HCT116 (cell line): ENCODE measurements around the gene EIF2B4. TPM values are rescaled to one million over a fixed set of nuclear protein-coding genes. Genes with fewer than 3 reads are reported as not detected.

Experiments used
- ATAC-seq: fragments of 200-7000 bp; cut with Tn5 transposase; 2 replicates; pipeline ENCODE4 v1.9.1; 2020; ENCODE audit warnings: mild to moderate bottlenecking, moderate library complexity
- BruUV-seq: library from RNA; stranded (reverse); fragments of 400-500 nt; replicated peaks from 2 replicates; lab custom pipeline; 2021; lab: Mats Ljungman, UMichigan
- CTCF ChIA-PET: fragments of 300-600 bp; sonication (Branson Sonifier 250); formaldehyde crosslinking; loops from one replicate; lab custom pipeline; 2021; ENCODE audit warnings: antibody characterized with exemption; lab: Charles Lee
- POLR2A ChIA-PET: fragments of 300-600, 350-600 bp; sonication (Branson Sonifier 250); formaldehyde crosslinking; loops from one replicate; lab custom pipeline; 2021; ENCODE audit warnings: antibody characterized with exemption; lab: Charles Lee
- RAD21 ChIA-PET, 2 experiments: fragments of 300-600 bp; sonication (Branson Sonifier 250); formaldehyde crosslinking; loops; one replicate each; lab custom pipeline; 2023; ENCODE audit warnings: low total read pairs in 2 of 2; ENCODE audit not compliant: uncharacterized antibody in 2 of 2, unreplicated experiment in 2 of 2, low non-redundant PET in 1 of 2; lab: Charles Lee
- DNase-seq: peaks from one replicate; pipeline ENCODE4 v3.0.0-alpha.2; 2010; ENCODE audit warnings: low read depth, low spot score
- H2AFZ ChIP-seq: fragments of 200-600 bp; shearing (Covaris generic), sonication (generic); 2 replicates; pipeline ENCODE4 v1.6.1; 2017; ENCODE audit warnings: low read depth, mixed run types, mixed read lengths, antibody characterized with exemption, low read length; ENCODE audit not compliant: poor library complexity, severe bottlenecking
- H3K27ac ChIP-seq: 2 replicates; pipeline ENCODE4 v1.5.1; 2012; ENCODE audit warnings: low read depth, low read length
- H3K27me3 ChIP-seq: fragments of 200-600 bp; sonication (generic); 2 replicates; pipeline ENCODE4 v1.6.1; 2016; ENCODE audit warnings: mixed run types, low read length, mixed read lengths; ENCODE audit not compliant: insufficient read depth
- H3K36me3 ChIP-seq, 2 experiments: fragments of 200-500 bp in 1 of 2; fragments of 200-600 bp in 1 of 2; sonication (Bioruptor generic) in 1 of 2; sonication (generic) in 1 of 2; 2 replicates each; pipeline versions ENCODE4 v1.5.1 to v1.6.1; 2014 to 2016; ENCODE audit warnings: low read length in 2 of 2, inconsistent platforms in 1 of 2, mixed read lengths in 1 of 2, mixed run types in 1 of 2; ENCODE audit not compliant: insufficient read depth in 2 of 2, control insufficient read depth in 1 of 2
- H3K4me1 ChIP-seq, 2 experiments: fragments of 200-600 bp in 1 of 2; sonication (generic) in 1 of 2; 2 replicates each; pipeline versions ENCODE4 v1.5.1 to v1.6.1; 2012 to 2017; ENCODE audit warnings: low read length in 2 of 2, inconsistent platforms in 1 of 2, mild to moderate bottlenecking in 1 of 2, mixed read lengths in 1 of 2, mixed run types in 1 of 2, moderate library complexity in 1 of 2; ENCODE audit not compliant: insufficient read depth in 2 of 2, control insufficient read depth in 1 of 2
- H3K4me2 ChIP-seq: fragments of 200-600 bp; sonication (generic); 2 replicates; pipeline ENCODE4 v1.6.1; 2017; ENCODE audit warnings: mixed run types, low read length, mixed read lengths
- H3K4me3 ChIP-seq, 2 experiments: fragments of 200-600 bp in 1 of 2; sonication (generic) in 1 of 2; replicated peaks in 1 of 2; 2 replicates each; pipeline ENCODE4 v1.5.1; 2011 to 2016; ENCODE audit warnings: low read length in 2 of 2, control low read depth in 1 of 2, low read depth in 1 of 2, mild to moderate bottlenecking in 1 of 2, mixed read lengths in 1 of 2, mixed run types in 1 of 2
- H3K79me2 ChIP-seq: fragments of 200-600 bp; sonication (generic); 2 replicates; pipeline ENCODE4 v1.6.1; 2017; ENCODE audit warnings: mild to moderate bottlenecking, mixed run types, low read length, moderate library complexity, mixed read lengths; ENCODE audit not compliant: insufficient read depth
- H3K9ac ChIP-seq: fragments of 200-600 bp; sonication (generic); 2 replicates; pipeline ENCODE4 v1.6.1; 2016; ENCODE audit warnings: low read length, mixed read lengths
- H3K9me2 ChIP-seq: fragments of 200-600 bp; sonication (generic), shearing (Covaris generic); 2 replicates; pipeline ENCODE4 v1.6.1; 2017; ENCODE audit warnings: mixed run types, mild to moderate bottlenecking, moderate library complexity; ENCODE audit not compliant: insufficient read depth
- H3K9me3 ChIP-seq, 2 experiments: fragments of 200-500 bp in 1 of 2; fragments of 200-600 bp in 1 of 2; sonication (Bioruptor generic) in 1 of 2; sonication (generic) in 1 of 2; 2 replicates each; pipeline ENCODE4 v1.6.1; 2014 to 2017; ENCODE audit warnings: low read length in 2 of 2, mixed read lengths in 2 of 2, inconsistent platforms in 1 of 2, low read depth in 1 of 2, mild to moderate bottlenecking in 1 of 2, mixed run types in 1 of 2, moderate library complexity in 1 of 2; ENCODE audit not compliant: control insufficient read depth in 1 of 2, insufficient read depth in 1 of 2
- H4K20me1 ChIP-seq: fragments of 200-600 bp; sonication (generic), shearing (Covaris generic); 2 replicates; pipeline ENCODE4 v1.6.1; 2017; ENCODE audit warnings: mixed run types, mild to moderate bottlenecking, moderate library complexity; ENCODE audit not compliant: insufficient read depth
- ATF3 ChIP-seq: IDR thresholded peaks from 2 replicates; pipeline ENCODE4 v1.6.1; 2012
- CTCF ChIP-seq, 3 experiments: fragments of 200-600 bp in 1 of 3; sonication (generic) in 1 of 3; IDR thresholded peaks in 2 of 3; conservative IDR thresholded peaks in 1 of 3; 2 replicates each; pipeline ENCODE4 v1.5.1; 2012 to 2017; ENCODE audit warnings: low read depth in 2 of 3, low read length in 2 of 3, antibody characterized with exemption in 1 of 3, borderline replicate concordance in 1 of 3, control low read depth in 1 of 3, mild to moderate bottlenecking in 1 of 3, mixed read lengths in 1 of 3, mixed run types in 1 of 3, moderate library complexity in 1 of 3; ENCODE audit not compliant: insufficient read depth in 1 of 3
- POLR2A ChIP-seq: IDR thresholded peaks from 2 replicates; pipeline ENCODE4 v1.7.0; 2011; ENCODE audit warnings: borderline replicate concordance; ENCODE audit not compliant: insufficient read depth, insufficient read length; ENCODE audit errors: extremely low read depth
- POLR2AphosphoS5 ChIP-seq: IDR thresholded peaks from 2 replicates; pipeline ENCODE4 v1.6.1; 2011; ENCODE audit warnings: mild to moderate bottlenecking, low read depth, low read length, moderate library complexity
- REST ChIP-seq: IDR thresholded peaks from 2 replicates; pipeline ENCODE4 v1.6.1; 2012; ENCODE audit warnings: low read depth
- SRF ChIP-seq: IDR thresholded peaks from 2 replicates; pipeline ENCODE4 v1.6.1; 2012; ENCODE audit warnings: low read depth
- intact Hi-C: fragments of 100-400 bp; cut with micrococcal nuclease; formaldehyde crosslinking; loops from 2 replicates; pipeline ENCODE4 v1.10.0; 2022
- total RNA-seq: library from RNA; stranded (reverse); gene quantifications from one replicate; pipeline ENCODE4 v1.2.1, GENCODE V29; 2021; ENCODE audit not compliant: unreplicated experiment

The EIF2B4 gene
- total RNA-seq, 1 experiment from 2014 or later = 43.8 TPM

GRCh38 chr2:27378096-27378808, 8.1 kb upstream of the EIF2B4 start:
- Histone ChIP-seq H3K9me2 (no peaks in the 10 kb centered on the region), H3K4me1 (peaks cover 3 to 27% of the 10 kb centered on the region in 2 experiments; a peak in 3 of 4 replicates), H3K27me3 (no peaks in the 10 kb centered on the region), H3K36me3 (peaks cover 24 to 58% of the 10 kb centered on the region in 2 experiments; a peak in 3 of 4 replicates), H3K9me3 (no peaks in the 10 kb centered on the region), H2AFZ (no peak overlapping the region), H3K4me2 (no peak overlapping the region), H3K79me2 (peaks cover 18% of the 10 kb centered on the region), H4K20me1 (no peaks in the 10 kb centered on the region), H3K9ac (no peak overlapping the region), H3K27ac (peak overlapping the region; percentile 3; the same call in 1 of the 2 replicates), H3K4me3 (no peak overlapping the region)
- ATAC-seq (0 out of 2 replicates have a peak, but pooled peaks have one; percentile 12), DNase-seq (no peak)
- ChIA-PET RAD21 (no interaction called here), CTCF (no interaction called here), POLR2A (no interaction called here)
- TF ChIP-seq POLR2A = peak; percentile 3
- no peak for TF ChIP-seq SRF
- TF ChIP-seq CTCF (IDR thresholded peaks at IDR 0.05 in 2 of 3, conservative IDR thresholded peaks at IDR 0.05 in 1 of 3; ENCODE audit: borderline replicate concordance in 1 of 3, insufficient read depth in 1 of 3, low read depth in 2 of 3, low read length in 2 of 3) = peak in 2 of 3 experiments; percentile 35 to 46; a peak in 3 of 6 replicates
- BruUV-seq = no TSS peak
- intact Hi-C loops = no loop called here

- POLR2A ChIA-PET = no interaction called here
- Histone ChIP-seq H3K27ac (peak overlapping the region; percentile 2; the same call in 1 of the 2 replicates), H3K36me3 (peaks cover 23 to 56% of the 10 kb centered on the region in 2 experiments; a peak in 3 of 4 replicates), H3K4me3 (no peak overlapping the region), H3K4me1 (peaks cover 3 to 31% of the 10 kb centered on the region in 2 experiments; a peak in 3 of 4 replicates), H3K9me2 (no peaks in the 10 kb centered on the region), H3K9ac (no peak overlapping the region), H3K9me3 (no peaks in the 10 kb centered on the region), H3K79me2 (peaks cover 23% of the 10 kb centered on the region), H4K20me1 (no peaks in the 10 kb centered on the region), H3K4me2 (no peak overlapping the region), H3K27me3 (no peaks in the 10 kb centered on the region), H2AFZ (no peak overlapping the region)
- CTCF ChIA-PET = no interaction called here
- RAD21 ChIA-PET = no interaction called here
- intact Hi-C loops = no loop called here
- TF ChIP-seq POLR2AphosphoS5 = peak; percentile 51; the same call in 1 of the 2 replicates
- no peak for TF ChIP-seq REST
- TF ChIP-seq POLR2A = peak; percentile 32
- no peak for TF ChIP-seq ATF3
- DNase-seq (no peak), ATAC-seq (no peak)
- BruUV-seq = no TSS peak
These were observed 7.5 kb upstream of the EIF2B4 start for GRCh38 chr2:27377618-27378095.
